Measurements from ENCODE around the gene NDUFAF2.

DNA sequence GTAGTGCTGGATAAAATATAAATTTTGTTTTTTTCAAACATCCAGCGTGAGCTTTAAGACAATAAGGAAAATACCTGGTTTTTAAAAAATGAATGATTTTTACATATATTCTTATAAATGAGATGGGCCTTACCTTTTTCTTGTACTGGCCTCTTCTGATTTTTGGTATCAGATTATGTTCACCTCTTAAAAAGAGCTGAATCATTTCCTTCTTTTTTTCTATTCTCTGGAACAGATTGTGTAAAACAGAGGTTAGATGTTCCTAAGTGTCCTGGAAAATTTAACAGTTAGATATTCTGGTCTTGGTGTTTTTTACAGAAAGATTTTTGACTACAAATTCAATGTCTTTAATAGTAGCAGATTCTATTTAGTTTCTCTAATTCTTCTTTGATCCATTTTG lies 74.6 kb downstream of the NDUFAF2 start:
- TF ChIP-seq, protein P1, sequence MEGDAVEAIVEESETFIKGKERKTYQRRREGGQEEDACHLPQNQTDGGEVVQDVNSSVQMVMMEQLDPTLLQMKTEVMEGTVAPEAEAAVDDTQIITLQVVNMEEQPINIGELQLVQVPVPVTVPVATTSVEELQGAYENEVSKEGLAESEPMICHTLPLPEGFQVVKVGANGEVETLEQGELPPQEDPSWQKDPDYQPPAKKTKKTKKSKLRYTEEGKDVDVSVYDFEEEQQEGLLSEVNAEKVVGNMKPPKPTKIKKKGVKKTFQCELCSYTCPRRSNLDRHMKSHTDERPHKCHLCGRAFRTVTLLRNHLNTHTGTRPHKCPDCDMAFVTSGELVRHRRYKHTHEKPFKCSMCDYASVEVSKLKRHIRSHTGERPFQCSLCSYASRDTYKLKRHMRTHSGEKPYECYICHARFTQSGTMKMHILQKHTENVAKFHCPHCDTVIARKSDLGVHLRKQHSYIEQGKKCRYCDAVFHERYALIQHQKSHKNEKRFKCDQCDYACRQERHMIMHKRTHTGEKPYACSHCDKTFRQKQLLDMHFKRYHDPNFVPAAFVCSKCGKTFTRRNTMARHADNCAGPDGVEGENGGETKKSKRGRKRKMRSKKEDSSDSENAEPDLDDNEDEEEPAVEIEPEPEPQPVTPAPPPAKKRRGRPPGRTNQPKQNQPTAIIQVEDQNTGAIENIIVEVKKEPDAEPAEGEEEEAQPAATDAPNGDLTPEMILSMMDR (IDR thresholded peaks at IDR 0.05; ENCODE audit: poor library complexity): no peak
- TF ChIP-seq EZH2 (IDR thresholded peaks at IDR 0.05; ENCODE audit: borderline replicate concordance): no peak
- no peak for TF ChIP-seq EZH2phosphoT487 (IDR thresholded peaks at IDR 0.05; ENCODE audit: low read depth, severe bottlenecking, unreplicated experiment)
